ENCODE data around the gene ERVW-1. TPM values are rescaled to one million over a fixed set of nuclear protein-coding genes. Genes with fewer than 3 reads are reported as not detected.

The ERVW-1 gene
- total RNA-seq, 4 donors from 2014 or later = not detected

DNA sequence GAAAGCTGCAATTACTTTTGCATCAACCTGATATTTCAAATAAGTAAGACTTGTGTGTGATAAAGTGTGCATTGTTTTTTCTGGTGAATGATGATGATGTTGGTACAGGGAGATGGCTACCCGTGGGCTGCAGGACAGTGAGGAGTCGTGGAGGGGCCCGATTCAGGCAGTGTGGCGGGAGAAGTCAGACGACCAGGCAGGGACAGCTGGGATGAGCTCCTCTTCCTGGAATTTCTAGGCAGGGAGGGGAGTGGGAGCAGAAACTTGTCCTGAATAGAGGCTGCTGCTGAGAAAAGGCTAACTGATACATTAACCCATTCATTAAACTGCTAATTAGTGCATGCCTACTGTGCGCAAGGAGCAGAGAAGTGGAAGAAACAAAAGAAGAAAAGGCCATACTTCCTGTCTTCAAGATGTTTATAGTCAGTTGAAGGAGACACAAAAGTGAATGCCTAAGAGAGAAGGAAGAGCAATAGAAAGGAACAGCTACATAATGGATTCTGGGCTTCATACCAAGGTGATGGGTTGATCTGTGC is 39.7 kb downstream of the ERVW-1 start:
- Histone ChIP-seq H3K4me3 (no peak overlapping the region), H3K4me1 (no peaks in the 10 kb centered on the region), H3K27me3 (no peaks in the 10 kb centered on the region), H3K36me3 (no peaks in the 10 kb centered on the region), H3K27ac (no peak overlapping the region), H3K9me3 (no peaks in the 10 kb centered on the region)
- TF ChIP-seq POLR2A (IDR thresholded peaks at IDR 0.05) = no peak
- TF ChIP-seq, protein P1, sequence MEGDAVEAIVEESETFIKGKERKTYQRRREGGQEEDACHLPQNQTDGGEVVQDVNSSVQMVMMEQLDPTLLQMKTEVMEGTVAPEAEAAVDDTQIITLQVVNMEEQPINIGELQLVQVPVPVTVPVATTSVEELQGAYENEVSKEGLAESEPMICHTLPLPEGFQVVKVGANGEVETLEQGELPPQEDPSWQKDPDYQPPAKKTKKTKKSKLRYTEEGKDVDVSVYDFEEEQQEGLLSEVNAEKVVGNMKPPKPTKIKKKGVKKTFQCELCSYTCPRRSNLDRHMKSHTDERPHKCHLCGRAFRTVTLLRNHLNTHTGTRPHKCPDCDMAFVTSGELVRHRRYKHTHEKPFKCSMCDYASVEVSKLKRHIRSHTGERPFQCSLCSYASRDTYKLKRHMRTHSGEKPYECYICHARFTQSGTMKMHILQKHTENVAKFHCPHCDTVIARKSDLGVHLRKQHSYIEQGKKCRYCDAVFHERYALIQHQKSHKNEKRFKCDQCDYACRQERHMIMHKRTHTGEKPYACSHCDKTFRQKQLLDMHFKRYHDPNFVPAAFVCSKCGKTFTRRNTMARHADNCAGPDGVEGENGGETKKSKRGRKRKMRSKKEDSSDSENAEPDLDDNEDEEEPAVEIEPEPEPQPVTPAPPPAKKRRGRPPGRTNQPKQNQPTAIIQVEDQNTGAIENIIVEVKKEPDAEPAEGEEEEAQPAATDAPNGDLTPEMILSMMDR (IDR thresholded peaks at IDR 0.05) = no peak
- no peak for TF ChIP-seq EP300 (IDR thresholded peaks at IDR 0.05)
- no peak for DNase-seq (ENCODE audit: low spot score in 2 of 2)
- 63 to 65% methylated on average over 6 of the region's 6 CpGs for WGBS, 2 donors

DNA sequence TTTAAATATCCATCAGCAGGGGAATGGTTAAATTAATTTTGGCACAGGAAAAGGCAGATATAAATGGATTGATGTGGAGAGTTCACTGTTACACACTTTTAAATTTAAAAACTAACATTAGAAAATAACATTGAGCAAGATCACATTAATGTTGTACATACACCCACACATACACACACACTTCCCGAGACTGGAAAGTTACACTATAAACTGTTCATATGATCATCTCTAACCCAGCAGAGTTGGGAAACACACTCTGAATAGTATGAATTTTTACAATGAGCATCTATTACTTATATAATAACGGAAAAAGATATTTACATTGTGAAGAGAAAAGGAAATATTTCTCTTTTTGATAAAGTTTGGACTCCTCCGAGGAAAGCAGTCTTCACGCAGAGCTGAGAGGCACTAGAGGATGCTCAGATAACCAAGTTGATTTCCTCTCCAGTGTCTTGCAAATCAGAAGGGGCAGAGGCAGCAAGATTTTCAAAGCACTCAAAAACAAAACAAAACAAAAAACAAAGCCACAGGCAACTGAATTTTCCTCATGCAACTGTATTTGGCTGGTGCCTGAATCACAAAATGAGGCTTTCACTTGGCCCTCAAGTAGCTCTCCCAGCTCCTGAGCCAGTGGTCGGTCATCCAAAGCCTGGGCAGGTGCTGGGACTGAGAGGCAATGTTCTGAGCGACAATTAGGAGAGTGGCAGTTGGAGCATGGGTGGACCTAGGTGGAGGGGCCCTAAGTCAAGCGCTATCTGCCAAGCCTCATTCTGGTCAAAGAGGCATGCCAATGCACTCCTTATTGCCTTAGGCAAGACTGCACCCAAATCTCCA is 40.9 kb downstream of the ERVW-1 start:
- Histone ChIP-seq H3K4me1 (no peaks in the 10 kb centered on the region), H3K4me3 (no peak overlapping the region), H3K27me3 (no peaks in the 10 kb centered on the region), H3K9me3 (no peaks in the 10 kb centered on the region), H3K36me3 (no peaks in the 10 kb centered on the region), H3K27ac (no peak overlapping the region)
- 61 to 63% methylated on average over 7 of the region's 7 CpGs for WGBS, 2 donors
- no peak for DNase-seq (ENCODE audit: low spot score in 2 of 2)
- TF ChIP-seq, protein P1 (IDR thresholded peaks at IDR 0.05) = no peak
- TF ChIP-seq POLR2A (IDR thresholded peaks at IDR 0.05) (no peak), EP300 (IDR thresholded peaks at IDR 0.05) (no peak)

DNA sequence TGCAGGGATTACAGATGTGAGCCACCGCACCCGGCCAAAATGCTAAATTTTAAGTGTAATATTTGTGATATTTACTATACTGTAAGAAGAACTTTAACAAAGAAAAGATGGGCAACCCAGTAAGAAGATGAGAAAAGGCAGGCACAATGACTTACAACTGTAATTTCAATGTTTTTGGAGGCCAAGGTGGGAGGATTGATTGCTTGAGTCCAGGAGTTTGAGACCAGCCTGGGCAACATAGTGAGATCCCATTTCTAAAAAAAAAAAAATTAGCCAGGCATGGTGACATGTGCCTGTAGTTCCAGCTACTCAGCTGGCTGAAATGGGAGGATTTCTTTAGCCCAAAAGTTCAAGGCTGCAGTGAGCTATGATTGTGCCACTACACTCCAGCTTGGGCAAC is 42.2 kb downstream of the ERVW-1 start:
- no peak overlapping the region for H3K4me3 ChIP-seq
- H3K4me1 ChIP-seq = no peaks in the 10 kb centered on the region
- WGBS, 2 donors = 91 to 96% methylated on average over 2 of the region's 2 CpGs
- no peaks in the 10 kb centered on the region for H3K27me3 ChIP-seq
- no peak for DNase-seq (ENCODE audit: low spot score in 2 of 2)
- H3K36me3 ChIP-seq = no peaks in the 10 kb centered on the region
- no peaks in the 10 kb centered on the region for H3K9me3 ChIP-seq
- H3K27ac ChIP-seq = no peak overlapping the region
- no peak for TF ChIP-seq EP300 (IDR thresholded peaks at IDR 0.05)
- TF ChIP-seq POLR2A (IDR thresholded peaks at IDR 0.05) = no peak
- TF ChIP-seq, protein P1 (IDR thresholded peaks at IDR 0.05) = no peak

- no peak overlapping the region for H3K27ac ChIP-seq
- 92 to 95% methylated on average over 8 of the region's 8 CpGs for WGBS, 2 donors
- TF ChIP-seq, protein P1 (IDR thresholded peaks at IDR 0.05) = no peak
- TF ChIP-seq POLR2A (IDR thresholded peaks at IDR 0.05) = no peak
- TF ChIP-seq EP300 (IDR thresholded peaks at IDR 0.05) = no peak
Observed at GRCh38 chr7:92433019-92433418, 44.7 kb downstream of the ERVW-1 start.

DNA sequence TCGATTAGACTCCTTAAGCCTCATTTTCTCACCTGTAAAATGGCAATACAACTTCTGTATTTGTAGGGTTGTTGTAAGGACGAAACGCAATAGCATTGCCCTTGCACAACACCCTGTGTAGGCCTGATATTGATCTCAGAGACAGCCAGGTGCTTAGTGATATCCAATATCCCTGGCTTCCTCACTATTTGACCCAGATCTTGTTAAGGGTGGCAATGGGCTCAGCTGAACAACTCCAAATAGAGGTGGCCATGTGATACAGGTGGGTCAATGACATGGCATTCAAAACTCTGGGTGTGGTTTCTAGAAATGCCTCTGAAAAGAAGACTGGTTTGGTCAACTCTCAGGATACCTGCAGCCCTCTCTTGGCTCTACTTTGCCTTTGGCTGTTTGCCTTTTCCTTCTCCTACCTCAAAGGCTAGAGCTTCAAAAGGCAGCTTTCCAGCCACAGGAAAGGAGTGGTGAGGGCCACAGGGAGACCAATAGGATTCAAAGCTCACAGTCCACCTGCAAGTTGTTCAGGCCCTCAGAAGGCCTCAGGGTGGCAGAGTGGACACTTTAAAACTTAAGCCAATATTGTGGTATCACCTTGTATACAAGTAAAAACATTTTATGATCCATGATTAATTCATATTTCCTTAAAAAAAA is 45.3 kb downstream of the ERVW-1 start:
- Histone ChIP-seq H3K4me3 (no peak overlapping the region), H3K27me3 (no peaks in the 10 kb centered on the region), H3K27ac (no peak overlapping the region), H3K4me1 (no peaks in the 10 kb centered on the region), H3K9me3 (no peaks in the 10 kb centered on the region), H3K36me3 (no peaks in the 10 kb centered on the region)
- TF ChIP-seq, protein P1 (IDR thresholded peaks at IDR 0.05) = no peak
- no peak for TF ChIP-seq EP300 (IDR thresholded peaks at IDR 0.05)
- TF ChIP-seq POLR2A (IDR thresholded peaks at IDR 0.05) = no peak
- DNase-seq (ENCODE audit: low spot score in 2 of 2) = no peak
- WGBS, 2 donors = 94 to 96% methylated on average over 3 of the region's 3 CpGs

More at GRCh38 chr7:92433019-92433418, 44.7 kb downstream of the ERVW-1 start:
- no peak for DNase-seq (ENCODE audit: low spot score in 2 of 2)
- H3K4me3 ChIP-seq = no peak overlapping the region
- no peaks in the 10 kb centered on the region for H3K27me3 ChIP-seq
- no peaks in the 10 kb centered on the region for H3K9me3 ChIP-seq
- H3K4me1 ChIP-seq = no peaks in the 10 kb centered on the region
- no peaks in the 10 kb centered on the region for H3K36me3 ChIP-seq
